GM18867 (cell line): ENCODE data around the gene GIMAP2.
"Not testable (repeated sequence)": the region's sequence is repeated elsewhere in the genome, so short reads cannot be mapped to it uniquely, and the experiment has no call there.

Experiments used
- ATAC-seq: cut with Tn5 transposase; IDR thresholded peaks from one replicate; pipeline ENCODE4 v1.9.1; 2021; ENCODE audit warnings: mild to moderate bottlenecking, moderate library complexity; ENCODE audit not compliant: unreplicated experiment

GIMAP2 gene

GRCh38 chr7:150685219-150686029, at the start of gene GIMAP2:
Gene GIMAP2 (plus strand): TSS chr7:150685706. CDS start chr7:150687060, 1,354 bp downstream.
- ATAC-seq, result peak; percentile 99

GRCh38 chr7:150641854-150642253, 43.7 kb upstream of the GIMAP2 start:
- ATAC-seq, result no peak

GRCh38 chr7:150642926-150643325, 42.6 kb upstream of the GIMAP2 start:
- ATAC-seq, result no peak

DNA sequence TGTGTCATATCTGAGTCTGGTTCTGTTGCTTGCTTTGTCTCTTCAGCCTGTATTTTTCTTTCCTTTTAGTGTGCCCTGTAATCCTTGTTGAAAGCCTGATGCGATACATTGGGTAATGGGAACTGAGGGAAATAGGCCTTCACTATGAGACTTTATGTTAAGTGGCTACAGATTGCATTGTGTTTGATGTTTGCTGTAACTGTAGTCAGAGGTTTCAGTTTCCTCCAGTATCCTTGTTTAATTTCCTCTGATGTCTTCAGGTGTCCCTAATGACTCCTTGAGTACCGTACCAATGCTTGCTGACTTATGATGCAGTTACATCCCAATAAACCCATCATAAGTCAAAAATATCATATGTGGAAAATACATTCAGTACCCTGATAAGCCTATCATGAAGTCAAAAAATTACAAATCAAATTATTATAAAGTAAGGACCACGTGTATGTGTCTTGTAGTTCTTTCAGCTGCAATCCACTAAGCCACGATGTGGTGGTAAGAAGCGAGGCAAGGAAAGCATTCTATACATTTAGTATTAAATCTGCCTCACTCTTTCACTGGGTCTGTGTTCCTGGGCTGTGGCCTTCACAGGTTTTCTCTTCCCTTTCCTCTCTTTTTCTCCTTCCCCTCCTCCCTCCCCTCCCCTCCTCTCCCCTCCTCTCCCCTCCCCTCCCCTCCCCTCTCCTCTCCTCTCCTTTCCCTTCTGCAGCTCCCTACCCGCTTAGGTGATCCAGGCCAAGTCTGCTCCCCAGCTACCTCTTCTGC, 40.1 kb upstream of the GIMAP2 start:
- no peak for ATAC-seq

GRCh38 chr7:150648353-150649079, 37.0 kb upstream of the GIMAP2 start:
- ATAC-seq, result no peak

DNA sequence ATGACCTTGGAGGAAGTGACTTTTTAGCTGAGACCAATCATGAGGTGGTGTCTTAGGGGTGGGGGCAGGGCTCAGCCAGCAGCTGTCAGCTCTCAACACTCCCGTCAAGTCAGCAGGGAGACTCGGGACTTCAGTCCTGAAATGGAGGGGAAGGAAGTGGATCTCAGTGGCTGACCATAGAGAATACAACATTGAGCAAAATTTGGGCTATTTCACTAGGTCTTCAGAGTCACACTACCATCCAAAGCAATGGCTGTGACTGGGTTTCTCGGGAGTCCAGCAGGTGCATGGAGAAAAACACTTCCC, 36.5 kb upstream of the GIMAP2 start:
- ATAC-seq, result no peak

DNA sequence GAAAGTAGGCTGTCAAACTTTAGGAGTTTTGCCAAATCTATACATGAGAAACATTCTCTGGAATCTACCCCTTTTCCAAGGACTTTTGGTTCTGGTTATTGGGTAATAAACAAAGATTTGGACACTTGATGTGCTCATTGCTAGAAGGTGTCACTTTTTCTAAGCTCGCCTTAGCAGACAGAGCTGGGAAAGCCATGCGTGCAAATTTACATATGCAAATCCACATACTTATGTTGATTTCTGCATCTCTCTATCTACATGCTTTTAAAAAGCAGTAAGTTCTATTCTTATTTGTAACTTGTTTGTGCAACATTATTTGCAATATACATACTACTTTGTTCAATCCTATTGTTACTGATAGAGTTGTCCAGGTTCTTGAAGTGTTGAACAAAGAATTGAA, 30.8 kb upstream of the GIMAP2 start:
- no peak for ATAC-seq

- no peak for ATAC-seq
These were observed 29.5 kb upstream of the GIMAP2 start for GRCh38 chr7:150656047-150656446.

GRCh38 chr7:150657526-150657925, 28.0 kb upstream of the GIMAP2 start:
- ATAC-seq, result no peak

DNA sequence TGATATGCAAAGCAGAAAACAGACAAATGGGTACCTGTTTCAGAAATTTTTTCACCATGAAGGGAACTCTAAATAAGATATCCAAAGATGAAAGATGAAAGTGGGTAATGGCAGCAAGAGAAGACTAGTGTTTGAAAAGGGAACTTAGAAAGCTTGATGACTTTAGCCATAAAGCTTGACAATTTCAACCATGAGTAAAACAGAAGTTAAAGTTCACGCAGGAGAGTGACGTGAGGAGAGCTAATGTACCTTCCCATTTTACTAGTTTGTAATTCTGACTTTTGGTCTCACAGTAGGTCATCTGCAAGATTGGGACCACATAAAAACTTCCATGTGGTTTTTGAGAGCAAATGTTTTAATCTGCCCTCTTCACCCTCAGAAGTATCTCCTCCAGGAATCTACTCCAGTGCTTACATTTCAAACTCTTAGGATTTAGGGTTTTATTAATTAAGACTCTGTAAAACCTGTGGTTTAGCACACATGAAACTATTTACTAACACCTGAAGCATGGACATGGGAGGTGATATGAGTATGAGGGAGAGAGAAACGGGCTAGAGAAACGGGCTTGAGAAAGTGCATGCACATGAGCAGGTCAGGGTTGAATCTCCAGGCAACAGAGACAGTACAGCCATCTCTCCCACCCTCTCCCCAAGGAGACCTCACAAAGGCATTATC, 24.4 kb upstream of the GIMAP2 start:
- ATAC-seq, result no peak

DNA sequence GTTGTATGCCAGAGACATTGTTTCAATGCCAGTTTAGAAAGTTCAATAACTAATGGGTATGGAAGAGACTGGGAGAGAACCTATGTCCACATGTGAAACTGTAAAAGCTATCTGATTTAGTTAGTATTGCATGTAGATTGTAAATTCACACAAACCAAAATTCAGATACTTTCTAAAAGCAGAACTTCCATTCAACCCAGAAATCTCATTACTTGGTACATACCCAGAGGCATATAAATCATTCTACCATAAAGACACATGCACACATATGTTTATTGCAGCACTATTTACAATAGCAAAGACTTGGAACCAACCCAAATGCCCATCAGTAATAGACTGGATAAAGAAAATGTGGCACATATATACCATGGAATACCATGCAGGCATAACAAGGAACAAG, 22.7 kb upstream of the GIMAP2 start:
- ATAC-seq, result not testable (repeated sequence)

- peak; percentile 35 for ATAC-seq
These were observed 21.6 kb upstream of the GIMAP2 start for GRCh38 chr7:150663802-150664494.

DNA sequence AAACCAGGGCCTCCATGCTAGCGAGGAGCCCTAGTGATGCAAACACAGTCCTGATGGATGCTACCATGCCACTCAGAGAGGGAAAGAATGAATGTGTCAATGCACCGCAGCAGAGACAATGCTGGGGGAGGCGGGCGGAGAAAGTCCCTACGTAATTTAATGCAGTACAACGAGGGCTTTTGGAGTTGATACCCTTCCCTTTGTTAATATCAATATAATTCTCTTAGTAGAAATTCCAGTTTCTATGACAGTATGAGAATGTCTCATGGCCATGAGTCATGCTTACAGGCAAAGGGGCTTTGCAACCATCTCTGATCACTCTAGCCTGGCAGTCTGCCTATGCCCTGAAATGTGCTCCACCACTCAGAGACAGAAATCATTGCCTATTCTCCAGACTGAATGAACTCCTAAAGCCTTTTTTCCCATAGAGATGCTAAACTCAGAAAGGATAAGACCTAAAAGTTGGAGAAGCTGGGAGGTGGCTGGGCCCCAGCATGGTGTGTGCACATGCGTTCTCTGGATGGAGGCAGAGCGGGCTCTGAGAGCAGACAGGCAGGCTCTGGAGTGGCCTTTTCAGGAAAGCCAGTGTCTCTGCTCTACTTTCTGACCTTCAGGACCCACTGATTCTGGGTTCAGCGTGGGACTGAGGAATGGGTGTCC, 20.3 kb upstream of the GIMAP2 start:
- ATAC-seq, result no peak

GRCh38 chr7:150665896-150666295, 19.6 kb upstream of the GIMAP2 start:
- ATAC-seq, result no peak

DNA sequence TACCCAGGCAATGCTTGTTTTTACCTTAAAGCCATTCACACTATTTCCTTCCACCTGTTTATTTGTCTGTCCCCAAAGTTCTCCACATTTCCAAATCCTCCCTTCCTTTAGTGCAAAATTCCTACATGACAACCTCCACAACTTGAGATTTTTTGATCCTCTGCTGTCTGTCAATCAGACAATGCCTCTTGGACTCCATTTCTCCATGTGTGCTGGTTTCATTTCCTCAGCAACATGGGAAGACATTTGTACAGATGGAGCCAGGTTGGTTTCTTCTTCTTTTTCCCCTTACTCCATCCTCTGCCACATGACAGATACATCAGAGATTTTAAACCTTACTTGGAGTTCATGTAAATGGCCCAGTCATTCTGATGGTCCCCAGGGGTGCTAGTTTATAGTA, 19.1 kb upstream of the GIMAP2 start:
- no peak for ATAC-seq

DNA sequence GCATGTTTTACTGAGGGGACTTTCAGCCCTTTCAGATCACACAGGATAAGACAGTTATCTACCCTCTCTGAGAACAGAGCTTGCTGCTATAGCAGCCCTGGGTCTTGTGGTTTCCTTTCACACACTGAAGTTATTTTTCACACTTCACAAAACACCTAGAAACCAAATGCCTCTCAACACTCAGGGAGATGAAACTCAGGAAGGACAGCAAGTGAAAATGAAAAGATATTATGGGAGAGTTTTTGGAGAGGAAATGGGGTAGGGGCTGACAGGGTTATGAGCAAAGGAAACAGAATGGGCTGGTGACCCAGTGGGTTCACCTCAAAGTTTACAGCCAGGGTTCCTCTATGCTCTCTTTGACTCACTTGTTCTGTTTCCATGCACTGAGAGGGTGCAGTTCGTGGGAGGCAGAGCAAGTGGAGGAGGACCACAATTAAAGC, 17.0 kb upstream of the GIMAP2 start:
- ATAC-seq, result peak; percentile 83

- ATAC-seq, result no peak
These were observed 16.5 kb upstream of the GIMAP2 start for GRCh38 chr7:150668977-150669376.

DNA sequence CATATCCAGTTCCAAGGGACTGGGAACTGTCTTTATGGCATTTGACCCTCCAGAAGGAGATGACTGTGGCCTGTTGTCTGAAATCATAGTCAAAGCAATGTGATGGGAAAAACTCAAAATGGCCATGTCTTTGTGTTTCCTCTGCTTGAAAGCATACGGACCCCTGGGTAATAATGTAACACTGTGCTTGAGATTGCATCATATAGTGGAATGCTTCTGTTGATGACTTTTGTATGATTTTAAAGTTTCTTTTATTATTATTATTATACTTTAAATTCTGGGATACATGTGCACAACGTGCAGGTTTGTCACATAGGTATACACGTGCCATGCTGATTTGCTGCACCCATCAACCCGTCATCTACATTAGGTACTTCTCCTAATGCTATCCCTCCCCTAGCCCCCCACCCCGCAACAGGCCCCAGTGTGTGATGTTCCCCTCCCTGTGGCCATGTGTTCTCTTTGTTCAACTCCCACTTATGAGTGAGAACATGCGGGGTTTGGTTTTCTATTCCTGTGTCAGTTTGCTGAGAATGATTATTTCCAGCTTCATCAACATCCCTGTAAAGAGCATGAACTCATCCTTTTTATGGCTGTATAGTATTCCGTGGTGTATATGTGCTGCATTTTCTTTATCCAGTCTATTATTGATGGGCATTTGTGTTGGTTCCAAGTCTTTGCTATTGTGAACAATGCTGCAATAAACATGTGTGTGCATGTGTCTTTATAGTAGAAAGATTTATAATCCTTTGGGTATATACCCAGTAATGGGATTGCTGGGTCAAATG, 13.5 kb upstream of the GIMAP2 start:
- ATAC-seq, result not testable (repeated sequence)

DNA sequence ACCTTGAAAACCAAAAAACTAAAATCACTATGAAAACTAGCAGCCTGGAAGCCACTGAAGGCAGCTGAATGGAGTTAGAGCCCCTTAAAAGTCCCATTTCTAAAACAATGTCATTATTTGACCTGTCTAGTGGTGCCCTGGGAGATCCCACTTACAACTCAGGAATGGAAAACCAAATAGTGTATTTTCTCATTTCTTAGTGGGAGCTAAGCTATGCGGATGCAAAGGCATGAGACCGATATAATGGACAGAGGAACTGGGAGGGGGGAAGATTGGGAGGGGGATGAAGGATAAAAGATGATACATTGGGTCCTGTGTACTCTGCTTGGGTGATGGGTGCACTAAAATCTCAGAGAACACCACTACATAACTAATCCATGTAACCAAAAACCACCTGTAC, 9.8 kb upstream of the GIMAP2 start:
- ATAC-seq, result no peak
